ENCODE data around the gene ALMS1.

The ALMS1 gene

GRCh38 chr2:73426176-73426575 lies 40.5 kb downstream of the ALMS1 start:
- WGBS, 2 donors (ENCODE audit: extremely low coverage in 2 of 2, insufficient read length in 2 of 2, insufficient replicate concordance in 1 of 2) = no CpG with 5 or more reads among the region's 3 CpGs
- H2AK5ac ChIP-seq (ENCODE audit: low read depth, low read length) = no peak overlapping the region

GRCh38 chr2:73436019-73436418 lies 50.4 kb downstream of the ALMS1 start:
- no peak overlapping the region for H2BK120ac ChIP-seq (ENCODE audit: low read depth, low read length)
- H3K27ac ChIP-seq (replicated peaks; ENCODE audit: low read length) = no peak overlapping the region
- no peak overlapping the region for H2BK15ac ChIP-seq (ENCODE audit: low read length)
- no peak overlapping the region for H2BK12ac ChIP-seq (ENCODE audit: low read length)
- H2AK5ac ChIP-seq (ENCODE audit: low read depth, low read length) = no peak overlapping the region
- H3K4me3 ChIP-seq (ENCODE audit: low read length in 2 of 2) = no peak overlapping the region
- no peak overlapping the region for H2AFZ ChIP-seq (ENCODE audit: low read length)
- H3K27me3 ChIP-seq (ENCODE audit: control insufficient read depth in 3 of 3, insufficient read depth in 3 of 3, low read depth in 1 of 3, low read length in 3 of 3) = no peaks in the 10 kb centered on the region
- no peak overlapping the region for H3K4me2 ChIP-seq (ENCODE audit: insufficient read depth, low read length, poor library complexity, severe bottlenecking)
- no peak overlapping the region for H3K18ac ChIP-seq (ENCODE audit: low read length)
- H4K8ac ChIP-seq (ENCODE audit: low read depth, low read length) = no peak overlapping the region
- no peak overlapping the region for H3K4ac ChIP-seq (ENCODE audit: low read length)
- no peak overlapping the region for H4K91ac ChIP-seq (ENCODE audit: low read depth, low read length, poor library complexity)
- H3K23ac ChIP-seq (ENCODE audit: low read depth, low read length, poor library complexity) = no peak overlapping the region
- H2BK5ac ChIP-seq (ENCODE audit: low read length) = no peak overlapping the region
- H3K14ac ChIP-seq (ENCODE audit: low read length) = no peak overlapping the region
- no peak for DNase-seq (ENCODE audit: low spot score)
- no peak overlapping the region for H3K9ac ChIP-seq (ENCODE audit: low read depth, low read length, poor library complexity)
- H3K79me1 ChIP-seq (ENCODE audit: low read depth, low read length) = peaks cover 3% of the 10 kb centered on the region
- H3K4me1 ChIP-seq (ENCODE audit: control insufficient read depth in 2 of 2, insufficient read depth in 1 of 2, low read depth in 1 of 2, low read length in 2 of 2) = no peaks in the 10 kb centered on the region
- H3K9me3 ChIP-seq (replicated peaks in 1 of 2; ENCODE audit: control insufficient read depth in 2 of 2, insufficient read depth in 1 of 2, low read depth in 1 of 2, low read length in 2 of 2) = peaks cover 2 to 28% of the 10 kb centered on the region in 2 donors
- WGBS, 2 donors (ENCODE audit: extremely low coverage in 2 of 2, insufficient read length in 2 of 2, insufficient replicate concordance in 1 of 2) = no CpG with 5 or more reads among the region's 1 CpG
- H3K36me3 ChIP-seq (replicated peaks in 1 of 2; ENCODE audit: control insufficient read depth in 2 of 2, insufficient read depth in 2 of 2, low read length in 2 of 2) = peaks cover 8 to 94% of the 10 kb centered on the region in 2 donors

More at GRCh38 chr2:73426176-73426575, 40.5 kb downstream of the ALMS1 start:
- Histone ChIP-seq H2BK12ac (ENCODE audit: low read length) (no peak overlapping the region), H2BK15ac (ENCODE audit: low read length) (no peak overlapping the region), H2AFZ (ENCODE audit: low read length) (no peak overlapping the region), H3K79me1 (ENCODE audit: low read depth, low read length) (no peaks in the 10 kb centered on the region), H2BK120ac (ENCODE audit: low read depth, low read length) (no peak overlapping the region), H3K27me3 (ENCODE audit: control insufficient read depth in 3 of 3, insufficient read depth in 3 of 3, low read depth in 1 of 3, low read length in 3 of 3) (no peaks in the 10 kb centered on the region), H3K23ac (ENCODE audit: low read depth, low read length, poor library complexity) (no peak overlapping the region), H3K9ac (ENCODE audit: low read depth, low read length, poor library complexity) (no peak overlapping the region), H3K4me1 (ENCODE audit: control insufficient read depth in 2 of 2, insufficient read depth in 1 of 2, low read depth in 1 of 2, low read length in 2 of 2) (no peaks in the 10 kb centered on the region), H2BK5ac (ENCODE audit: low read length) (no peak overlapping the region), H3K4ac (ENCODE audit: low read length) (no peak overlapping the region), H3K4me3 (ENCODE audit: low read length in 2 of 2) (no peak overlapping the region), H3K27ac (replicated peaks; ENCODE audit: low read length) (no peak overlapping the region), H4K8ac (ENCODE audit: low read depth, low read length) (no peak overlapping the region), H3K36me3 (replicated peaks in 1 of 2; ENCODE audit: control insufficient read depth in 2 of 2, insufficient read depth in 2 of 2, low read length in 2 of 2) (peaks cover 5 to 82% of the 10 kb centered on the region in 2 donors), H4K91ac (ENCODE audit: low read depth, low read length, poor library complexity) (no peak overlapping the region), H3K4me2 (ENCODE audit: insufficient read depth, low read length, poor library complexity, severe bottlenecking) (no peak overlapping the region), H3K14ac (ENCODE audit: low read length) (no peak overlapping the region), H3K9me3 (replicated peaks in 1 of 2; ENCODE audit: control insufficient read depth in 2 of 2, insufficient read depth in 1 of 2, low read depth in 1 of 2, low read length in 2 of 2) (no peaks in the 10 kb centered on the region), H3K18ac (ENCODE audit: low read length) (no peak overlapping the region)
- DNase-seq (ENCODE audit: low spot score) = no peak

GRCh38 chr2:73444202-73444601 lies 58.6 kb downstream of the ALMS1 start:
- H3K9ac ChIP-seq (ENCODE audit: low read depth, low read length, poor library complexity) = no peak overlapping the region
- no peak overlapping the region for H2BK5ac ChIP-seq (ENCODE audit: low read length)
- H2BK12ac ChIP-seq (ENCODE audit: low read length) = no peak overlapping the region
- no peak overlapping the region for H4K8ac ChIP-seq (ENCODE audit: low read depth, low read length)
- H3K14ac ChIP-seq (ENCODE audit: low read length) = no peak overlapping the region
- WGBS, 2 donors (ENCODE audit: extremely low coverage in 2 of 2, insufficient read length in 2 of 2, insufficient replicate concordance in 1 of 2) = no CpG with 5 or more reads among the region's 3 CpGs
- H4K91ac ChIP-seq (ENCODE audit: low read depth, low read length, poor library complexity) = no peak overlapping the region
- no peak overlapping the region for H2BK120ac ChIP-seq (ENCODE audit: low read depth, low read length)
- H3K4me1 ChIP-seq (ENCODE audit: control insufficient read depth in 2 of 2, insufficient read depth in 1 of 2, low read depth in 1 of 2, low read length in 2 of 2) = no peaks in the 10 kb centered on the region
- H3K79me1 ChIP-seq (ENCODE audit: low read depth, low read length) = peaks cover 3% of the 10 kb centered on the region
- no peaks in the 10 kb centered on the region for H3K9me3 ChIP-seq (replicated peaks in 1 of 2; ENCODE audit: control insufficient read depth in 2 of 2, insufficient read depth in 1 of 2, low read depth in 1 of 2, low read length in 2 of 2)
- no peak overlapping the region for H2AK5ac ChIP-seq (ENCODE audit: low read depth, low read length)
- H3K4me3 ChIP-seq (ENCODE audit: low read length in 2 of 2) = no peak overlapping the region
- H3K18ac ChIP-seq (ENCODE audit: low read length) = no peak overlapping the region
- H2BK15ac ChIP-seq (ENCODE audit: low read length) = no peak overlapping the region
- no peak overlapping the region for H3K27ac ChIP-seq (replicated peaks; ENCODE audit: low read length)
- H2AFZ ChIP-seq (ENCODE audit: low read length) = no peak overlapping the region
- H3K4ac ChIP-seq (ENCODE audit: low read length) = no peak overlapping the region
- no peak overlapping the region for H3K23ac ChIP-seq (ENCODE audit: low read depth, low read length, poor library complexity)
- H3K4me2 ChIP-seq (ENCODE audit: insufficient read depth, low read length, poor library complexity, severe bottlenecking) = no peak overlapping the region
- H3K36me3 ChIP-seq (replicated peaks in 1 of 2; ENCODE audit: control insufficient read depth in 2 of 2, insufficient read depth in 2 of 2, low read length in 2 of 2) = peaks cover 11 to 82% of the 10 kb centered on the region in 2 donors
- DNase-seq (ENCODE audit: low spot score) = no peak
- no peaks in the 10 kb centered on the region for H3K27me3 ChIP-seq (ENCODE audit: control insufficient read depth in 3 of 3, insufficient read depth in 3 of 3, low read depth in 1 of 3, low read length in 3 of 3)

- H3K4me2 ChIP-seq (ENCODE audit: insufficient read depth, low read length, poor library complexity, severe bottlenecking) = no peak overlapping the region
- no peak overlapping the region for H2AK5ac ChIP-seq (ENCODE audit: low read depth, low read length)
- H3K4me1 ChIP-seq (ENCODE audit: control insufficient read depth in 2 of 2, insufficient read depth in 1 of 2, low read depth in 1 of 2, low read length in 2 of 2) = no peaks in the 10 kb centered on the region
- H3K14ac ChIP-seq (ENCODE audit: low read length) = no peak overlapping the region
- no peak for DNase-seq (ENCODE audit: low spot score)
- no peaks in the 10 kb centered on the region for H3K79me1 ChIP-seq (ENCODE audit: low read depth, low read length)
- H3K4me3 ChIP-seq (ENCODE audit: low read length in 2 of 2) = no peak overlapping the region
- H4K8ac ChIP-seq (ENCODE audit: low read depth, low read length) = no peak overlapping the region
- H3K36me3 ChIP-seq (replicated peaks in 1 of 2; ENCODE audit: control insufficient read depth in 2 of 2, insufficient read depth in 2 of 2, low read length in 2 of 2) = peaks cover 24 to 91% of the 10 kb centered on the region in 2 donors
- no peak overlapping the region for H4K91ac ChIP-seq (ENCODE audit: low read depth, low read length, poor library complexity)
- no peak overlapping the region for H2AFZ ChIP-seq (ENCODE audit: low read length)
- no peak overlapping the region for H2BK12ac ChIP-seq (ENCODE audit: low read length)
- H3K18ac ChIP-seq (ENCODE audit: low read length) = no peak overlapping the region
- H3K9ac ChIP-seq (ENCODE audit: low read depth, low read length, poor library complexity) = no peak overlapping the region
- no CpG with 5 or more reads among the region's 3 CpGs for WGBS, 2 donors (ENCODE audit: extremely low coverage in 2 of 2, insufficient read length in 2 of 2, insufficient replicate concordance in 1 of 2)
- no peaks in the 10 kb centered on the region for H3K9me3 ChIP-seq (replicated peaks in 1 of 2; ENCODE audit: control insufficient read depth in 2 of 2, insufficient read depth in 1 of 2, low read depth in 1 of 2, low read length in 2 of 2)
- H3K27ac ChIP-seq (replicated peaks; ENCODE audit: low read length) = no peak overlapping the region
- no peak overlapping the region for H2BK5ac ChIP-seq (ENCODE audit: low read length)
- no peak overlapping the region for H2BK15ac ChIP-seq (ENCODE audit: low read length)
- no peaks in the 10 kb centered on the region for H3K27me3 ChIP-seq (ENCODE audit: control insufficient read depth in 3 of 3, insufficient read depth in 3 of 3, low read depth in 1 of 3, low read length in 3 of 3)
- no peak overlapping the region for H3K23ac ChIP-seq (ENCODE audit: low read depth, low read length, poor library complexity)
- no peak overlapping the region for H2BK120ac ChIP-seq (ENCODE audit: low read depth, low read length)
- no peak overlapping the region for H3K4ac ChIP-seq (ENCODE audit: low read length)
Observed at GRCh38 chr2:73448856-73449255, 63.2 kb downstream of the ALMS1 start.

All from neuronal stem cell (in vitro differentiated cells).